HepG2 (cell line): ENCODE results near the gene UBL7. TPM values are rescaled to one million over a fixed set of nuclear protein-coding genes. Genes with fewer than 3 reads are reported as not detected.

Source experiments
- ATAC-seq: fragments of 200-7000 bp; cut with Tn5 transposase; 3 replicates; pipeline ENCODE4 v1.9.1; 2020; ENCODE audit warnings: mild to moderate bottlenecking, moderate library complexity
- BruUV-seq: library from RNA; stranded (reverse); fragments of 400-500 nt; replicated peaks from 2 replicates; lab custom pipeline; 2021; lab: Mats Ljungman, UMichigan
- CTCF ChIA-PET: fragments of 300-600 bp; formaldehyde crosslinking; extraction: SDS; loops from one replicate; lab custom pipeline; 2021; ENCODE audit warnings: low total read pairs, inconsistent platforms, low intra/inter-chr PET ratio; lab: Yijun Ruan, JAX
- POLR2A ChIA-PET: fragments of 350-600 bp; sonication (Branson Sonifier 250); formaldehyde crosslinking; loops from one replicate; lab custom pipeline; 2020; ENCODE audit warnings: antibody characterized with exemption, inconsistent platforms; lab: Yijun Ruan, JAX
- DNase-seq: peaks from one replicate; pipeline ENCODE4 v3.0.0-alpha.2; 2015; ENCODE audit warnings: low spot score
- FAIRE-seq: peaks from 3 replicates; lab custom pipeline; 2011; peaks lifted over from hg19 to GRCh38; lab: Jason Lieb, UNC
- H2AFZ ChIP-seq: one replicate; pipeline ENCODE4 v1.6.1; 2011; ENCODE audit warnings: low read length, inconsistent platforms
- H3K27ac ChIP-seq: fragments of 300-600 bp; 3 replicates; pipeline ENCODE4 v1.8.0; 2011; ENCODE audit warnings: mixed run types, mild to moderate bottlenecking, mixed read lengths, low read length, inconsistent platforms; ENCODE audit not compliant: insufficient read depth; ENCODE audit errors: extremely low read length
- H3K27me3 ChIP-seq, 2 experiments: fragments of 200-600 bp in 1 of 2; 2 replicates in 1 of 2; 3 replicates in 1 of 2; pipeline versions ENCODE4 v1.6.0 to v1.8.0; 2011; ENCODE audit warnings: low read length in 2 of 2, mild to moderate bottlenecking in 2 of 2, moderate library complexity in 2 of 2, inconsistent platforms in 1 of 2; ENCODE audit not compliant: insufficient read depth in 2 of 2, control insufficient read depth in 1 of 2
- H3K36me3 ChIP-seq, 2 experiments: fragments of 200-600 bp in 1 of 2; replicated peaks in 1 of 2; 2 replicates in 1 of 2; 3 replicates in 1 of 2; pipeline versions ENCODE4 v1.5.1 to v1.8.0; 2011; ENCODE audit warnings: low read length in 2 of 2, inconsistent platforms in 1 of 2; ENCODE audit not compliant: insufficient read depth in 2 of 2, control insufficient read depth in 1 of 2
- H3K4me1 ChIP-seq: 2 replicates; pipeline ENCODE4 v1.5.1; 2012; ENCODE audit warnings: low read length, inconsistent platforms; ENCODE audit not compliant: insufficient read depth
- H3K4me2 ChIP-seq: 2 replicates; pipeline ENCODE4 v1.6.0; 2011; ENCODE audit warnings: low read depth, low read length, inconsistent platforms
- H3K4me3 ChIP-seq, 3 experiments: fragments of 200-600 bp in 1 of 3; sonication (generic), shearing (Covaris generic) in 1 of 3; replicated peaks in 1 of 3; 2 replicates each; pipeline ENCODE4 v1.5.1; 2011 to 2016; ENCODE audit warnings: low read length in 3 of 3, inconsistent platforms in 2 of 3, low read depth in 2 of 3, mild to moderate bottlenecking in 2 of 3, control low read depth in 1 of 3, mixed read lengths in 1 of 3; ENCODE audit not compliant: insufficient read depth in 1 of 3
- H3K79me2 ChIP-seq: one replicate; pipeline ENCODE4 v1.6.1; 2011; ENCODE audit warnings: low read length, inconsistent platforms; ENCODE audit not compliant: insufficient read depth
- H3K9ac ChIP-seq: 2 replicates; pipeline ENCODE4 v1.6.0; 2011; ENCODE audit warnings: mild to moderate bottlenecking, low read depth, low read length, inconsistent platforms; ENCODE audit not compliant: insufficient read depth
- H3K9me3 ChIP-seq: 2 replicates; pipeline ENCODE4 v1.5.1; 2012; ENCODE audit warnings: mild to moderate bottlenecking, low read length
- H4K20me1 ChIP-seq: 2 replicates; pipeline ENCODE4 v1.6.0; 2011; ENCODE audit warnings: inconsistent platforms, mild to moderate bottlenecking, low read length, moderate library complexity; ENCODE audit not compliant: insufficient read depth
- ASH2L ChIP-seq: fragments of 300-600, 200-600 bp; sonication (generic); IDR thresholded peaks from 2 replicates; pipeline ENCODE4 v1.7.0; 2017; ENCODE audit warnings: low read depth, mild to moderate bottlenecking, moderate library complexity, mixed read lengths, low read length; ENCODE audit not compliant: insufficient read length
- CTCF ChIP-seq: sonication (generic); formaldehyde crosslinking; IDR thresholded peaks from 2 replicates; pipeline ENCODE4 v1.5.0; 2020; ENCODE audit warnings: mild to moderate bottlenecking, missing genetic modification reagents, moderate library complexity
- DPF2 ChIP-seq: sonication (generic); formaldehyde crosslinking; IDR thresholded peaks from 2 replicates; pipeline ENCODE4 v1.4.0; 2020; ENCODE audit warnings: mild to moderate bottlenecking, low read depth, missing genetic modification reagents, borderline replicate concordance
- ETV6 ChIP-seq: sonication (generic); formaldehyde crosslinking; conservative IDR thresholded peaks from 2 replicates; pipeline ENCODE4 v1.4.0; 2020; ENCODE audit warnings: missing genetic modification reagents
- HOXA5 ChIP-seq: sonication (generic); formaldehyde crosslinking; IDR thresholded peaks from 2 replicates; pipeline ENCODE4 v1.4.0; 2020; ENCODE audit warnings: missing genetic modification reagents
- KLF12 ChIP-seq: sonication (generic); formaldehyde crosslinking; IDR thresholded peaks from 2 replicates; pipeline ENCODE4 v1.4.0; 2020; ENCODE audit warnings: missing genetic modification reagents, borderline replicate concordance
- MBD4 ChIP-seq: IDR thresholded peaks from 2 replicates; pipeline ENCODE4 v1.6.1; 2012; ENCODE audit warnings: low read length, inconsistent platforms, borderline replicate concordance
- MYNN ChIP-seq: sonication (generic); formaldehyde crosslinking; IDR thresholded peaks from 2 replicates; pipeline ENCODE4 v1.4.0; 2020; ENCODE audit warnings: mild to moderate bottlenecking, low read depth, missing genetic modification reagents
- PAWR ChIP-seq: sonication (generic); formaldehyde crosslinking; IDR thresholded peaks from 2 replicates; pipeline ENCODE4 v1.4.0; 2020; ENCODE audit warnings: missing genetic modification reagents, mild to moderate bottlenecking, borderline replicate concordance
- PHF8 ChIP-seq: sonication (generic); formaldehyde crosslinking; IDR thresholded peaks from 2 replicates; pipeline ENCODE4 v1.5.0; 2020; ENCODE audit warnings: missing genetic modification reagents
- RBM39 ChIP-seq: fragments of 200-400 bp; formaldehyde crosslinking; IDR thresholded peaks from one replicate; pipeline ENCODE4 v1.6.1; 2018; ENCODE audit warnings: antibody characterized with exemption, mild to moderate bottlenecking, low read depth, low read length; ENCODE audit not compliant: poor library complexity, severe bottlenecking
- RFX5 ChIP-seq: IDR thresholded peaks from 2 replicates; pipeline ENCODE4 v1.6.1; 2011; ENCODE audit warnings: low read depth, low read length, improper control_type of control experiment
- RXRA ChIP-seq: sonication (generic); formaldehyde crosslinking; IDR thresholded peaks from 2 replicates; pipeline ENCODE4 v1.5.1; 2020; ENCODE audit warnings: missing genetic modification reagents
- STAG1 ChIP-seq: sonication (generic); formaldehyde crosslinking; IDR thresholded peaks from 2 replicates; pipeline ENCODE4 v1.4.0; 2020; ENCODE audit warnings: missing genetic modification reagents
- ZBTB7B ChIP-seq: sonication (generic); formaldehyde crosslinking; IDR thresholded peaks from 2 replicates; pipeline ENCODE4 v1.4.0; 2020; ENCODE audit warnings: missing genetic modification reagents
- ZNF230 ChIP-seq: sonication (generic); formaldehyde crosslinking; IDR thresholded peaks from 2 replicates; pipeline ENCODE4 v1.4.0; 2020; ENCODE audit warnings: mild to moderate bottlenecking, missing genetic modification reagents
- ZNF629 ChIP-seq: sonication (generic); formaldehyde crosslinking; conservative IDR thresholded peaks from 2 replicates; pipeline ENCODE4 v1.5.0; 2020; ENCODE audit warnings: missing genetic modification reagents
- ZNF790 ChIP-seq: sonication (generic); formaldehyde crosslinking; IDR thresholded peaks from 2 replicates; pipeline ENCODE4 v1.8.0; 2022; ENCODE audit warnings: missing genetic modification reagents, mild to moderate bottlenecking, borderline replicate concordance
- in situ Hi-C: cut with HindIII; loops from 2 replicates; pipeline ENCODE4 v1.10.0; 2017; ENCODE audit warnings: low pct_unique_long_range_greater_than_20kb; ENCODE audit not compliant: extremely low pct_ligation_motif_present
- intact Hi-C: fragments of 100-400 bp; cut with micrococcal nuclease; formaldehyde crosslinking; loops from one replicate; pipeline ENCODE4 v1.10.0; 2022; ENCODE audit not compliant: unreplicated experiment
- polyA plus RNA-seq, 8 experiments: library from polyadenylated mRNA; depleted of rRNA in 3 of 8; stranded (reverse) in 7 of 8; unstranded in 1 of 8; fragments of >200 nt; fragmentation: Illumina TruSeq in 4 of 8; extraction: Trizol in 4 of 8; gene quantifications; 2 replicates each; pipeline versions ENCODE4 v1.2.1 to v1.2.3, GENCODE V29; 2011 to 2016; ENCODE audit warnings: low read depth in 4 of 8, missing spikeins in 1 of 8, mixed read lengths in 1 of 8; ENCODE audit not compliant: insufficient read depth in 1 of 8
- total RNA-seq, 5 experiments: library from RNA; depleted of rRNA; stranded (reverse); fragments of >200 nt; fragmentation: Illumina TruSeq; extraction: Trizol; gene quantifications; 2 replicates each; pipeline ENCODE4 v1.2.3, GENCODE V29; 2016; ENCODE audit warnings: low read depth in 1 of 5
- TF ChIP-seq, protein P1 (sequence below): sonication (generic); formaldehyde crosslinking; conservative IDR thresholded peaks from 2 replicates; pipeline ENCODE4 v1.8.0; 2022; ENCODE audit warnings: low read depth, missing genetic modification reagents

UBL7 gene
- total and polyA plus RNA-seq, 2 of the 13 experiments (the other 11 are each of a cell fraction or from before 2014, with no cell fraction given), result 55.0 to 63.5 TPM

GRCh38 chr15:74454764-74455500, 6.0 kb downstream of the UBL7 start:
- no peak for ATAC-seq

More at GRCh38 chr15:74454764-74455500, 6.0 kb downstream of the UBL7 start:
- FAIRE-seq (no peak), DNase-seq (no peak)
- TF ChIP-seq ZNF629 (CRISPR knock-in tag) (no peak), RFX5 (no peak), STAG1 (CRISPR knock-in tag) (no peak), ZNF790 (CRISPR knock-in tag) (no peak), DPF2 (CRISPR knock-in tag) (no peak), ZBTB7B (no peak), CTCF (CRISPR knock-in tag) (no peak), HOXA5 (no peak), MYNN (CRISPR knock-in tag) (no peak), PAWR (CRISPR knock-in tag) (no peak), RBM39 (no peak), RXRA (no peak), KLF12 (CRISPR knock-in tag) (no peak), PHF8 (CRISPR knock-in tag) (no peak), MBD4 (no peak), ASH2L (no peak), ZNF230 (CRISPR knock-in tag) (no peak), ETV6 (no peak)
- TF ChIP-seq, protein P1, sequence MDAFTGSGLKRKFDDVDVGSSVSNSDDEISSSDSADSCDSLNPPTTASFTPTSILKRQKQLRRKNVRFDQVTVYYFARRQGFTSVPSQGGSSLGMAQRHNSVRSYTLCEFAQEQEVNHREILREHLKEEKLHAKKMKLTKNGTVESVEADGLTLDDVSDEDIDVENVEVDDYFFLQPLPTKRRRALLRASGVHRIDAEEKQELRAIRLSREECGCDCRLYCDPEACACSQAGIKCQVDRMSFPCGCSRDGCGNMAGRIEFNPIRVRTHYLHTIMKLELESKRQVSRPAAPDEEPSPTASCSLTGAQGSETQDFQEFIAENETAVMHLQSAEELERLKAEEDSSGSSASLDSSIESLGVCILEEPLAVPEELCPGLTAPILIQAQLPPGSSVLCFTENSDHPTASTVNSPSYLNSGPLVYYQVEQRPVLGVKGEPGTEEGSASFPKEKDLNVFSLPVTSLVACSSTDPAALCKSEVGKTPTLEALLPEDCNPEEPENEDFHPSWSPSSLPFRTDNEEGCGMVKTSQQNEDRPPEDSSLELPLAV, result no peak
- Histone ChIP-seq H3K27me3 (no peaks in the 10 kb centered on the region), H3K4me2 (no peak overlapping the region), H3K36me3 (peaks cover 1 to 48% of the 10 kb centered on the region in 2 experiments; a peak in 4 of 5 replicates), H2AFZ (no peak overlapping the region), H3K79me2 (peaks cover 4% of the 10 kb centered on the region), H3K4me1 (peaks cover 32% of the 10 kb centered on the region), H3K4me3 (no peak overlapping the region), H3K9me3 (no peaks in the 10 kb centered on the region), H4K20me1 (no peaks in the 10 kb centered on the region), H3K9ac (no peak overlapping the region), H3K27ac (no peak overlapping the region)
- intact Hi-C loops, result no loop called here
- ChIA-PET POLR2A (interaction anchor here (1.2 to 13.6 kb wide), 3 partner anchors 7 to 13 kb away, joined by 3 to 357 read pairs (median 93); no protein-coding TSS in a partner anchor), CTCF (no interaction called here)
- BruUV-seq, result no TSS peak
- in situ Hi-C loops, result no loop called here
